HG02884 (cell line): ENCODE data around the gene TNNI3.
A peak's percentile ranks its signal among the peaks of the same experiment; 100 is the strongest.

Source experiments
- ATAC-seq: cut with Tn5 transposase; IDR thresholded peaks from one replicate; pipeline ENCODE4 v1.9.1; 2021; ENCODE audit warnings: mild to moderate bottlenecking, moderate library complexity; ENCODE audit not compliant: unreplicated experiment

TNNI3 gene

DNA sequence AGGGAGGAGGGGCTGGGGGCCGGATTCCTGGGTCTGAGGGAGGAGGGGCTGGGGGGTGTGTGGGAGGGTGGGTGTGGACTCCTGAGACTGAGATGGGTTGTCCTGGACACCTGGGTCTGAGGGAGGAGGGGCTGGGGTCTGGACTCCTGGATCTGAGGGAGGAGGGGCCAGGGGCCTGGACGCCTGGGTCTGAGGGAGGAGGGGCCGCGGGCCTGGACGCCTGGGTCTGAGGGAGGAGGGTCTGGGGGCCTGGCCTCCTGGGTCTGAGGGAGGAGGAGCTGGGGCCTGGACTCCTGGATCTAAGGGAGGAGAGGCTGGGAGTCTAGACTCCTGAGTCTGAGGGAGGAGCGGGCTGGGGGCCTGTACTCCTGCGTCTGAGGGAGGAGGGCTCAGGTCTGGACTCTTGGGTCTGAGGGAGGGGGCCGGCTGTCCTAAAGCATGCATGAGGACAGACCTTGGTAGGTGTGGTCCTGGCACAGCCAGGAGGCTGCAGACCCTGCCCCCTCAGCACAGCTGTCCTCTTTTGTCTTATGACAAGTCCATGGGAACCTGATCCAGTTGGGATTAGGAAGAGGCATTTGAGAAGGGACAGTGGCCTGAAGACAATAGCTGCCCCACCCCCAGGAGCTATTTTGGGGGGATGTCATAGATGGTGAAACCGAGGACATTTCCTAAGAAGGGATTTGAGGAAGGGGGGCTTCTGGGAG is 9.8 kb downstream of the TNNI3 start:
- ATAC-seq = no peak

DNA sequence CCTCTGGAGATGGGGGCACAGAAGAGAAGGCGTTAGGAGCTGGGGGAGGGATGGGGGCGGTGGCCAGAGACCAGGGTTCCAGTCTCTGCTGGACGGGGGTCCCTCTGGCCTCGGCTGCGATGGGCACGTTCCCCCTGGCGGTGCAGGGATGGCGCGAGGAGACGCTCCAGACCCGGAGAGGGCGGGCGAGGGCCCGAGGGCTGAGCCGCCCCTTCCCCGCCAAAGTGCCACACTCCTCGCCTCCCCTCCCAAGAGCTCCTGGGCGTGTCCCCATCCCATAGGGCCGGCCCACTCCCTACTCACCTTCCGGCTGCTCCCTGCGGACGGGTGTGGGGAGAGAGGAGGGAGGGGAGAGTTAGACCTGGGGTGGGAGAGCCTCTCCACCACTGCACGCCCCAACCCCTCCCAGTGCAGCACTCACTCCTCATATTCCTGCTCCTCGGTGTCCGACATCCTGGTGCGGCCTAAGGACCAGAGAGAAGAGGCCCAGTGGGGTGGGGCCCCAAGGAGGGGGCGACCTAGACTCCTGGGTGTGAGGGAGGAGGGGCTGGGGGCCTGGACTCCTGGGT is 10.7 kb downstream of the TNNI3 start:
- ATAC-seq = no peak

DNA sequence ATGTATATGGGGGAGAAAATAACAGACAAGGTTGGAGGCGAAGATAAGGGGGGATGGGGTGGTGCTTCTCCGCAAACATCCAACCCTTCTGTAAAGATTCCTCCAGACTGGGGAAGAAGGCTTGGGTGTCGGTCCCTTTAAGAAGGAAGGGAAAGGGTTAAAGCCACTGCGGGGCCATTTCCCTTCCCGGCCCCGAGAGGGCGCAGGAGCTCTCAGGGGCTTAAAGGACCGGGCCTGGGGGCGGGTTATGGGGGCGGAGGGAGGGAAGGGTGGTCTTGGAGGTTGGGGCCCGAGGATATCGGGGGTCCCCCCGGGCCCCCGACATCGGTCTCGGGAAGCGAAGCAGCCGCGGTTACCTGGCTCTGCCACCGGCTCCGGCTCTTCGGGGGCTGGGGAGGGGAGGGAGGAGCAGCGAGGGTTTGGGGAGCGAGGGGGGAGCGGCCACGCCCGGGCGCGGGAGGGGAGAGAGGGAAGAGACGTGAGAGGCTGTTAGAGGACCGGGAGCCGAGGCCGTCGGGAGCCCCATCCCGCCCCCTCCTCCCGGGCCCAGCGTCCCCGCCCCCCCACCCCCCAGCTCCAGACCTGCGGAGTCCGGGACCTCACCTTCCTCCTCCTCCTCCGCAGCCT is 11.3 kb downstream of the TNNI3 start:
- no peak for ATAC-seq

DNA sequence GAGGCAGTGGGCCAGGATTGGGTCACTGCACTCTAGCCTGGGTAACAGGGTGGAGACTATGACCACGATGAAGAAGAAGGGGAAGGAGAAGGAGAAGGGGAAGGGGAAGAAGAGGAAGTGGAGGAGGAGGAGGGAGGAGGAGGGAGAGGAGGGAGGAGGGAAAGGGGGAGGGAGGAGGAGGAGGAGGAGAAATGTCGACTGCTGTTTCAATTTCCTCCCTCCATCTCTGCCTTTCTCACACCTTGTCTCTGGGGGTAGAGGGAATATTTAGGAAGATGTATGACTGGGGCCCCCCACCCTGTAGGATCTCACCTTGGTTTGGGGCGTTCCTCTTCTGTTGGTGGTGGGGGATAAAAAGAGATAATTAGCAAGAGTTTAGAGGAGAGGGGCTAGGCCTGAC is 12.3 kb downstream of the TNNI3 start:
- ATAC-seq = no peak

DNA sequence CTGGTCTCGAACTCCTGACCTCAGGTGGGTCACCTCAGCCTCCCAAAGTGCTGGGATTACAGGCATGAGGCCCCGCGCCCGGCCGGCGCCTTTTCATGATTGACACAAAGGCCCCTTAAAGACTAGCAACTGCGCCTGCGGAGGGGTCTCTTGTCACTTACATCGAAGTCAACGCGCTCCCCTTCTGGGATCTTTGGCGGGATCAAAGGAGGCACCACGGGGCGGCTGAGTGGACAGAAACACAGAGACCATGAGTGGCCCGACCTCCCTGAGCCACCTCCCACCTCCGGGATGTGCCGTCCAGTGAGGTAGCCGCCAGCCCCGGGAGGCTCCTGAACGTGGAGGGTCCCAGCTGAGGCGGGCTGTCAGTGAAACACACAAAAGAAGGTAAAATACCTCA is 15.8 kb downstream of the TNNI3 start:
- ATAC-seq = no peak

DNA sequence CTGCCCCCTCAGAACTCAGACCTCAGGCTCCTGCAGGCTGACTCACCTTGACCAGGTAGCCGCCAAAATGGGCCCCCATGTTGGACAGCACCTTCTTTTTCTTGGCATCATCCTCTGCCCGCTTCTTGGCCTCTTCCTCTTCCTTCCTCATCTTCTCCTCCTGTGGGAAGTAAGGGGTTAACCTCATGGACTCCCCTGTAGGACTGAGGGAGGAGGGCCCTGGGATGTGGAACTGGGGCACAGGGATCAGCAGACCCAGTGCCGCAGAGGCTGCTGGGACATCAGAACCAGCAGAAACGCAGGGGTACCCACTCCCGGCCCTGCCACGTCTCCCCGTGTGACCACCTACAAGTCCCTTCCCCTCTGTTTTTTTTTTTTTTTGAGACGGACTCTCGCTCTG is 19.6 kb downstream of the TNNI3 start:
- ATAC-seq = no peak

DNA sequence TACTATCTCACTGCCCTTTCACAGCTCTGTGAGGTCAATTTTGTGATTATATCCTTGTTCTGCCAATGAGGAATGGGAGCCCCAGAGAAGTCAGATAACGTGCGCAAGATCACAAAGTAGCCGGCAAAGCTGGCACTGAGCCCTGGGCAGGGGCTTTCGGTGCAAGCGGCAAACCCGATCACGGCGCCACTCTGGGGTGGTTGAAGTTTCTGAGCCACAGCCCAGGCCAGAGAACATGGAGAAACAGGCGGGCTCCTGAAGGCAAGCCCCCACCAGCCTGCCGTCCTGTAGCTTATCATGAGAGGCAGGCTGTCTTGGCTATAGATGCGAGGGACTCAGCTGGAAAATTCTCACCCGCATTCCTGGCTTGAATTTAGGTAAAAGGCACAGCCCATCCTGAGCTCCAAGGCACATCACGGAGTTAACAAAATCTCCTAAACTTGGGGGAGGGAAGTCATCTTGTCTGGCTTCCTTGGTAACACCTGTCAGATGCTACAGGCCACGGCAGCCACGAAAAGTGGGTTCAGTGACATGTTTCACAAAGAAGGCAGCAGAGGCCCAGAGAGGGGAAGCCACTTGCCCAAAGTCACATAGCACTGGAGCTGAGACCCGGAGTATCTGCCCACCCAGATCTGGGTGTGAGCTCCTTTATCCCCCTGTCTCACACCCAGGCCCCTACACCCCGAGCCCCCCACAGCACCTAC is 21.0 kb downstream of the TNNI3 start:
- no peak for ATAC-seq

DNA sequence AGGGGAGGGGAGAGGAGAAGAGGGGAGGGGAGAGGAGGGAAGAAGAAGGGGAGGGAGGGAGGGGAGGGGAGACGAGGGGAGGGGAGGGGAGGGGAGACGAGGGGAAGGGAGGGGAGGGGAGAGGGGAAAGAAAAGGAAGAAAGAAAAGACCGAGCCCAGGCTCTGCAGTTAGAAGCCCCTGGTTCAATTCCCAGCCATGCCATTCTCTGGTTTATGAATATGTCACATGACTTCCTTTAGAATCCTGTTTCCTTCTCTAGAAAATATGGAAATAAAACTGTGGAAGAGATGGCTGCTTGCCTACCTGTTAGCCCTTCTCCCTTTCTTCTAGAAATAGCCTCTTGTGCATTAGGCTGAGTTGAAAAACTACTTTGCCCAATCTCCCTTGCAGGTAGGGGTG is 22.8 kb downstream of the TNNI3 start:
- ATAC-seq = no peak

DNA sequence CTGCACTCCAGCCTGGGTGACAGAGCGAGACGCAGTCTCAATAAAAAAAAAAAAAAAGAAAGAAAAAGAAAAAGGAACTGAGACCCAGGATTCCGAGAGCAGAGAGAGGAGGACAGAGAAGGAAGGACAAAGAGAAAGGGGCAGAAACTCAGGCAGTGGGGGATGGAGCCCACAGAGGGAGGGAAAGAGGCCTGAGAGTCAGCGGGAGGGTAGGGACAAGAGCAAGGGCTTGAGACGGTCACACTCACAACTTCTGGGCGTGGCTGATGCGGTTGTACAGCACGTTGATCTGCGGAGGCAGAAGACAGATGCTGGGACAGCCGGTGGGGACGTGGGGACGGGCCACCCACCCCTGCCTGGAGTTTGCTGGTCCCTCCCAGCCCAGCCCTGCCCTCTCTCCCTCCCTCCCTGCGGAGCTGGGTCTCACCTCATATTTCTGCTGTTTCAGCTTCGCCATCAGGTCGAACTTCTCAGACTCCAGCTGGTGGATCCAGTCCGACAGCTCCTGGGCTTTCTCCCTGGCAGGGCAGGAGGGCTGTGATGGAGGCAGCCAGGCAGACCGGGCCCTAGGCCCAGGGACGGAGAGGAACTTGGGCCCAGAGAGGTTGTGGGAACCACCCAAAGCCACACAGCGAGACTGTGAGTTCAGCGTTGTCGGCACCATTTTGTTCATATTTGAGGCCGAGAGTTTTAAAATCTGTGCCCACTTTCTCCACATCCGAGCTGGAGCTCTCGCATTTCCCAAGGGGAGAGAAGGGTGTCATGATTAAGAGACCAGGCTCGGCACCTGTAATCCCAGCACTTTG is 23.7 kb downstream of the TNNI3 start:
- no peak for ATAC-seq

DNA sequence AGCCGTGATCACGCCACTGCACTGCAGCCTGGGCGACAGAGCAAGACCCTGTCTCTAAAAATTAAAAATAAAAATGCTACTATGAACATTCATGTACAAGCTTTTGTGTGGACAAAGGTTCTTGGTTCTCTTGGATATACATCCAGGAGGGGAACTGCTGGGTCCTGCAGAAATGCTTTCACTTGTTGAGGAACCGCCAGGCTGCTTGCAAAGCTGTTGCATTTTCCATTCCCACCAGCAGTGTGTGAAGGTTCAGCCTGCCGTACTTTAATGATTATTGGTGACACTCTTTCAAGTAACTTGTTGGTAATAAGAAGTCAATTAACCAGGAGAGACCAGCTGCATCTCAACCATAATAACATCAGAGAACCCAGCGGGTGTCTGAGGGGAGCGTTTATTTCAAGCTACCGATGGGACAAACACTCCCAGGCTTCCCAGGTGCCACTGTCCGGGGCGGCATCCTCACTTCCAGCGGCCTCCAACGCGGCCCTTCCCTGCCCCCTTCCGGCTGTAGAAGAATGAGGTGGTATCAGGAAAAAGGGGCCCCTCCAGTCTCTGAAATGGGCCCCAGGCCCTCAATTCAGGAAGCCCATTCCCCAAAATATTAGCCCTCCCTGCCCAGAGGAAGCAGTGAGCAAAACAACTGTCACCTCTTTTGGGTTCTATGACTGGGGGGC is 24.9 kb downstream of the TNNI3 start:
- ATAC-seq = no peak

DNA sequence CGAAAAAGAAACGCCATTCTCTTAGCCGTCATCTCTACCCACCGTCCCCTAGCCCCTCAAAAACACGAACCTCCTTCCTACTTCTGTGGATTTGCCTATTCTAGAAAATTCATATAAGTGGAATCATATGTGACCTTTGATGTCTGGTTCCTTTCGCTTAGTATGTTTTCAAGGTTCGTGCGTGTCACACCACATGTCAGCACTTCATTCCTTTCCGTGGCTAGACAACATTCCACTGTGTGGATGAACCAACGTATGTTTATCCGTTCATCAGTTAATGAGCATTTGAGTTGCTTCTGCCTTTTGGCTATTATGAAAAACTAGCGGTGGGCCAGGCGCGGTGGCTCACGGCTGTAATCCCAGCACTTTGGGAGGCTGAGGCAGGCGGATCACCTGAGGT is 26.1 kb downstream of the TNNI3 start:
- no peak for ATAC-seq

DNA sequence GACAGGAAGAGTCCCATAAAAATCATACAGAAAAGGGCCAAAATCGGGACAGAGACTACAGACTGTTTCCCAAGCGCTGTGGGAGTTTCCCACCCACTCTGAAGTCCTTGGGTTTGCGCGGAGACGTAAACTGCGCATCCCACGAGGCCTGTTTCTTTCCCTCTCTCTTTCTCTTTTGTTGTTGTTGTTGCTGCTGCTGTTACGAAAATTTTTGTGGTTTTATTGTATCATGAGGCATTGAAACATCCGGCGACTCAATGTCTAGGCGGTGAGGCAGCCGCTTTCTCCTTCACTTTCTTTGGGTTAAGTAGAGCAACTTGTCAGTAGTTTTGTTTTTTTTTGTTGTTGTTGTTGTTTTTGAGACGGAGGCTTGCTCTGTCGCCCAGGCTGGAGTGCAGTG is 38.5 kb downstream of the TNNI3 start:
- ATAC-seq = no peak

DNA sequence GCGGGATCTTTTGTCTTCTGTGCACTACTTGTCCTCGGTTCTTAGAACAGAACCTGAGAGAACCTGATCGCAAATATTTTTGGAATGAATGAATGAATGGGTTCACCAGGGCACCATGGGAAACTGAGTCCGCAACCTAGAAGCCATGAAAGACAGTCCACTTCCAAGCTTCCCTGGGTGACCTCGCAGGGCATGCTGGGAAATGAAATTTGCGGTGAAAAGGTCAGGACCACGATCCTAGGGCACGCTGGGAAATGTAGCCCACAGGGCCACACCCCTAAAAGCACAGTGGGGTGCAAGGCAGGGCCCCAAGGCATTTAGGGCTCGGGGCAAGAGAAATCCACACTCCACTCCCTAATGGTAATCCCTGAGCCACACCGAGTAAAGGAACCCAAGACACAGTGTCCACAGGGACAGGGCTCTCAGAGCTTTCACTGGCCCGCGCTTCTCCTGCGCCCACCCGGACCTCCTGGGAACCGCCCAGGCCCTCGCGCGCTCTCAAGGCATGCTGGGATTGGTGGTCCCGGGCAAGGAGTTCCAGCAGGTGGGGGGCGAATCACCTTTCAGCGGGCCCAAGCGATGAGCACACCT is 39.0 kb downstream of the TNNI3 start:
- ATAC-seq = no peak

DNA sequence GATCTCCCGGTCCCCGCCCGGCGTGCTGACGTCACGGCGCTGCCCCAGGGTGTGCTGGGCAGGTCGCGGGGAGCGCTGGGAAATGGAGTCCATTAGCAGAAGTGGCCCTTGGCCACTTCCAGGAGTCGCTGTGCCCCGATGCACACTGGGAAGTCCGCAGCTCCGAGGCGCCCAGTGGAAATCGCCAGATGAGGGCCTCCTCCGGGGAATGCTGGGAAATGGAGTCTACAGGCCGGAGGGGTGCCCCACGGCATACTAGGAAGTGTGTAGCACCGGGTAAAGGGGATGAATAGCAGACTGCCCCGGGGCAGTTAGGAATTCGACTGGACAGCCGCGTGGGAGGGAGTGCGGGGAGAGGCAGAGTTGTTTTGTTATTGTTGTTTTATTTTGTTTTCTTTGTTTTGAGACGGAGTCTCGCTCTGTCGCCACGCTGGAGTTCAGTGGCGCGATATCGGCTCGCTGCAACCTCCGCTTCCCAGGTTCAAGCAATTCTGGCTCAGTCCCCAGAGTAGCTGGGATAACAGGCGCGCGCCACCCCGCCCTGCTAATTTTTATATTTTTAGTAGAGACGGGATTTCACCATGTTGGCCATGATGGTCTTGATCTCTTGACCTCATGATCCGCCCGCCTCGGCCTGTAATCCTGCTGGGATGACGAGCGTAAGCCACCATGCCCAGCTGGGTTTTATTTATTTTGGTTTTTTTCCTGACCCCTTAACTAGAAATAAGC is 39.7 kb downstream of the TNNI3 start:
- ATAC-seq = peak; percentile 80

DNA sequence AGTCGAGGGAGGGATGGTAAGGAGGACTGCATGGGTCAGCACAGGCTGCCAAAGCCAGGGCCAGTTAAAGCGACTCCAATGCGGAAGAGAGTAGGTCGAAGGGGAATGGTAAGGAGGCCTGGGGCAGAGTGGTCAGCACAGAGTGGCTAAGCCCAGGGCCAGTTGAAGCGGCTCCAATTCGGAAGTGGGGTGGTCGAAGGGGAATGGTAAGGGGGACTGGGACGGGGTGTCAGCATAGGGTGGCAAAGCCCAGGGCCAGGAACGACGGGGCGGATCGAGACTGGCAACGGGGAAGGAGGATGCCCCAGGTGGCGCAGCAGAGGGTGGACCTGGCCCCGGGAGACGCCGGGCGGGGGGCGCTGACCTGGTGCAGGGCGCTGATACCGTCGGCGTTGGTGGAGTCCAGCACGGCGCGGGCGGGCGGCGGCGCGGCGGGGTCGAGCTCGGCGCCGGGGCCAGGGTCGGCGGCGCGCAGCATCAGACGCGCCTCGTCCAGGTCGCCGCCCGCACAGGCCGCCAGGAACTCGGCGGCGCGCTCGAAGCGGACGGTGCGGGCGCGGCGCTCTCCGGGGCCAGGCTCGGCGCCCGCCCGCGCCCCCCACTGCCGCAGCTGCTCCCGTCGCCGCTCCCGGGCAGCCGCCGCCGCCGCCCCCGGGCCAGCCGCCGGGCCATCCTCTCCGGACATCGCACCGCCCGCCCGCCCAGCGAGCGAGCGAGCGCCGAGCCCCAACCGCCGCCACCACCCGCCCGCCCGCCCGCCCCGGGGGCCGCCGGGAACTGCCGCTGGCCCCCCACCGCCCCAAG is 40.5 kb downstream of the TNNI3 start, which contains the start of gene PPP1R12C:
Gene PPP1R12C (minus strand): TSS at position 779 of the 804 bp plus-strand sequence. CDS start 94 bp downstream, at position 685.
- peak; percentile 2 for ATAC-seq

DNA sequence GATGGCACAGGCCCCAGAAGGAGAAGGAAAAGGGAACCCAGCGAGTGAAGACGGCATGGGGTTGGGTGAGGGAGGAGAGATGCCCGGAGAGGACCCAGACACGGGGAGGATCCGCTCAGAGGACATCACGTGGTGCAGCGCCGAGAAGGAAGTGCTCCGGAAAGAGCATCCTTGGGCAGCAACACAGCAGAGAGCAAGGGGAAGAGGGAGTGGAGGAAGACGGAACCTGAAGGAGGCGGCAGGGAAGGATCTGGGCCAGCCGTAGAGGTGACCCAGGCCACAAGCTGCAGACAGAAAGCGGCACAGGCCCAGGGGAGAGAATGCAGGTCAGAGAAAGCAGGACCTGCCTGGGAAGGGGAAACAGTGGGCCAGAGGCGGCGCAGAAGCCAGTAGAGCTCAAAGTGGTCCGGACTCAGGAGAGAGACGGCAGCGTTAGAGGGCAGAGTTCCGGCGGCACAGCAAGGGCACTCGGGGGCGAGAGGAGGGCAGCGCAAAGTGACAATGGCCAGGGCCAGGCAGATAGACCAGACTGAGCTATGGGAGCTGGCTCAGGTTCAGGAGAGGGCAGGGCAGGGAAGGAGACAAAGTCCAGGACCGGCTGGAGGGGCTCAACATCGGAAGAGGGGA is 41.2 kb downstream of the TNNI3 start:
- ATAC-seq = no peak

DNA sequence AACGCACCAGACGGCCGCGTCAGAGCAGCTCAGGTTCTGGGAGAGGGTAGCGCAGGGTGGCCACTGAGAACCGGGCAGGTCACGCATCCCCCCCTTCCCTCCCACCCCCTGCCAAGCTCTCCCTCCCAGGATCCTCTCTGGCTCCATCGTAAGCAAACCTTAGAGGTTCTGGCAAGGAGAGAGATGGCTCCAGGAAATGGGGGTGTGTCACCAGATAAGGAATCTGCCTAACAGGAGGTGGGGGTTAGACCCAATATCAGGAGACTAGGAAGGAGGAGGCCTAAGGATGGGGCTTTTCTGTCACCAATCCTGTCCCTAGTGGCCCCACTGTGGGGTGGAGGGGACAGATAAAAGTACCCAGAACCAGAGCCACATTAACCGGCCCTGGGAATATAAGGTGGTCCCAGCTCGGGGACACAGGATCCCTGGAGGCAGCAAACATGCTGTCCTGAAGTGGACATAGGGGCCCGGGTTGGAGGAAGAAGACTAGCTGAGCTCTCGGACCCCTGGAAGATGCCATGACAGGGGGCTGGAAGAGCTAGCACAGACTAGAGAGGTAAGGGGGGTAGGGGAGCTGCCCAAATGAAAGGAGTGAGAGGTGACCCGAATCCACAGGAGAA is 42.0 kb downstream of the TNNI3 start:
- no peak for ATAC-seq
